Measurements from ENCODE around the gene TOMM6.

- TF ChIP-seq CTCF (IDR thresholded peaks at IDR 0.05; ENCODE audit: insufficient read depth, low read length) (peak; percentile 76), GABPA (IDR thresholded peaks at IDR 0.05; ENCODE audit: low read depth) (no peak), POLR2AphosphoS5 (IDR thresholded peaks at IDR 0.05; ENCODE audit: low read depth) (no peak)
Observed at GRCh38 chr6:41779788-41780550, 7.5 kb upstream of the TOMM6 start, which contains the start of gene FRS3.
